Naive thymus-derived CD4-positive, alpha-beta T cell (primary cell): ENCODE results near the gene GHDC. TPM values are rescaled to one million over a fixed set of nuclear protein-coding genes. Genes with fewer than 3 reads are reported as not detected.

Source experiments
- ATAC-seq: fragments of 150-1000 bp; cut with Tn5 transposase; 2 replicates; pipeline ENCODE4 v1.10.0; 2021; ENCODE audit warnings: mild to moderate bottlenecking, moderate library complexity
- CTCF ChIA-PET: fragments of 350-600 bp; sonication (Branson Sonifier 250); formaldehyde crosslinking; loops from one replicate; lab custom pipeline; 2021; ENCODE audit warnings: antibody characterized with exemption; lab: Charles Lee
- POLR2A ChIA-PET: fragments of 350-600 bp; sonication (Branson Sonifier 250); formaldehyde crosslinking; loops from one replicate; lab custom pipeline; 2021; ENCODE audit warnings: antibody characterized with exemption, inconsistent platforms; lab: Charles Lee
- DNase-seq, 9 donors: peaks; one replicate each; pipeline versions ENCODE4 v3.0.0 to v3.0.0-alpha.2; 2020 to 2022; ENCODE audit warnings: mixed read lengths in 1 of 9
- H3K27ac ChIP-seq: one replicate; pipeline ENCODE4 v1.7.0; 2013; ENCODE audit warnings: mild to moderate bottlenecking, low read depth, low read length, moderate library complexity
- H3K27me3 ChIP-seq, 2 donors: one replicate each; pipeline ENCODE4 v1.7.0; 2013; ENCODE audit warnings: low read length in 2 of 2, mild to moderate bottlenecking in 2 of 2, moderate library complexity in 2 of 2; ENCODE audit not compliant: control insufficient read depth in 2 of 2, insufficient read depth in 2 of 2
- H3K36me3 ChIP-seq, 3 experiments: 1 replicate in 2 of 3; 2 replicates in 1 of 3; pipeline ENCODE4 v1.7.0; 2013; ENCODE audit warnings: low read length in 3 of 3, mild to moderate bottlenecking in 3 of 3, moderate library complexity in 1 of 3; ENCODE audit not compliant: insufficient read depth in 3 of 3, control insufficient read depth in 2 of 3
- H3K4me1 ChIP-seq, 2 donors: one replicate each; pipeline ENCODE4 v1.7.0; 2013; ENCODE audit warnings: low read length in 2 of 2, mild to moderate bottlenecking in 2 of 2, moderate library complexity in 1 of 2; ENCODE audit not compliant: control insufficient read depth in 2 of 2, insufficient read depth in 2 of 2
- H3K4me3 ChIP-seq: 2 replicates; pipeline ENCODE4 v1.7.0; 2013; ENCODE audit warnings: mild to moderate bottlenecking, low read length
- H3K9me3 ChIP-seq, 3 experiments: 1 replicate in 2 of 3; 2 replicates in 1 of 3; pipeline ENCODE4 v1.7.0; 2013; ENCODE audit warnings: low read length in 3 of 3; ENCODE audit not compliant: control insufficient read depth in 2 of 3
- H3K27ac Mint-ChIP-seq, 9 donors: one replicate each; pipeline ENCODE4 v1.8.0; 2020 to 2022; ENCODE audit warnings: mixed read lengths in 9 of 9, mild to moderate bottlenecking in 8 of 9, moderate library complexity in 5 of 9, inconsistent platforms in 2 of 9
- H3K27me3 Mint-ChIP-seq, 5 donors: one replicate each; pipeline ENCODE4 v1.8.0; 2021 to 2022; ENCODE audit warnings: mixed read lengths in 5 of 5, mild to moderate bottlenecking in 1 of 5
- H3K36me3 Mint-ChIP-seq, 5 donors: one replicate each; pipeline ENCODE4 v1.8.0; 2020 to 2022; ENCODE audit warnings: mixed read lengths in 5 of 5, mild to moderate bottlenecking in 3 of 5, inconsistent platforms in 1 of 5
- H3K4me1 Mint-ChIP-seq, 7 donors: one replicate each; pipeline ENCODE4 v1.8.0; 2020 to 2022; ENCODE audit warnings: mixed read lengths in 7 of 7, mild to moderate bottlenecking in 3 of 7, inconsistent platforms in 1 of 7
- H3K4me3 Mint-ChIP-seq, 10 donors: one replicate each; pipeline ENCODE4 v1.8.0; 2020 to 2022; ENCODE audit warnings: mild to moderate bottlenecking in 10 of 10, mixed read lengths in 10 of 10, moderate library complexity in 6 of 10, inconsistent platforms in 2 of 10
- H3K9me3 Mint-ChIP-seq, 11 donors: one replicate each; pipeline ENCODE4 v1.8.0; 2020 to 2022; ENCODE audit warnings: mixed read lengths in 11 of 11, mild to moderate bottlenecking in 4 of 11, inconsistent platforms in 1 of 11, moderate library complexity in 1 of 11
- intact Hi-C, 2 donors: fragments of 100-400 bp; cut with micrococcal nuclease; formaldehyde crosslinking; loops; one replicate each; pipeline ENCODE4 v1.15.1; 2023
- polyA plus RNA-seq, 2 donors: library from polyadenylated mRNA; unstranded; fragments of 300-500 nt; fragmentation: Illumina TruSeq; gene quantifications; one replicate each; pipeline ENCODE4 v1.2.3, GENCODE V29; 2021
- total RNA-seq, 6 experiments: library from RNA in 5 of 6; stranded (reverse) in 5 of 6; gene quantifications; 1 replicate in 5 of 6; 2 replicates in 1 of 6; pipeline ENCODE4 v1.2.3 and lab custom pipeline; 2021 to 2026

Gene GHDC
- total and polyA plus RNA-seq, 7 experiments from 2014 or later, result 15.2 to 29.8 (median 18.0) TPM

DNA sequence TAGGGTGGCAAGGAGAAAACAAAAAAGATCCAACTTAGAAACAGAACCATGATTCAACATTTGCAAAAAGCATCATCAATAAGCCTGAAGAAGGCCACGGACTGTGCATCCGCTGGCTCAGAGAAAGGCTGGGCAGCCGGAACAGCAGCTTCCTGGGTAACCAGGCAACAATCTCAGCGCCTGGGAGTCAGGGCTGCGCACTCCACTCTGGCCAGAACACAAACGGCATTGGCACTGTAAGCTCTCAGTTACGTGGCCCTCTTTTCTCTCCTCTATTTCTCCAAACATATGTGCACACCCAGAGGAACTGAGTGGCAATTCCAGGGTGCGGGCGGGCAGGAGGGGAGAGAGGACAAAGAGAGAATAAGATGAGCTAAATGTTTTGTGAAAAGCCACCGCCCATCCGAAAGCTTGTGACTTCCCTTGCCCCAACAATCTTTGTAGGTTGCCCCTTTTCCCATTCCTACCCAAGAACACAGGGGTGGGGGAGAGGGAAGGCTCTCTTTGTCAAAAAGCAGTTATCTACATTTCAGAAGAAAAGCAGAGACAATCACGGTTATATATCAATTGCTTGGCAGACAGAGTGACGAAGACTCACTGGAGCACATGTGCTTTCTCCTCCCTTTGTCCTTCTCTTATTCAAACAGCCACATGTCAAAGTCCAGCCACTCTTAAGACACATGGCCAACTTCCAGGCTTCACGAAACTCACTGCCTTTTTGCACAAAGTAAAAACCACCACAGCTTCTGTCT lies 6.6 kb upstream of the GHDC start:
- peaks cover 5 to 36% (median 11%) of the 10 kb centered on the region in 5 donors for H3K36me3 Mint-ChIP-seq
- Histone ChIP-seq H3K9me3 (no peaks in the 10 kb centered on the region), H3K36me3 (peaks cover 7 to 63% (median 10%) of the 10 kb centered on the region in 3 experiments), H3K27ac (no peak overlapping the region), H3K27me3 (no peaks in the 10 kb centered on the region), H3K4me1 (no peaks in the 10 kb centered on the region), H3K4me3 (no peak overlapping the region)
- ChIA-PET CTCF (no interaction called here), POLR2A (no interaction called here)
- H3K4me1 Mint-ChIP-seq, result peaks cover 0 to 7% (median 4%) of the 10 kb centered on the region in 7 donors
- H3K27ac Mint-ChIP-seq, result peak overlapping the region in 6 of 9 donors; percentile 1 to 72 (median 34)
- DNase-seq (no peak), ATAC-seq (no peak)
- H3K27me3 Mint-ChIP-seq, result no peaks in the 10 kb centered on the region
- H3K9me3 Mint-ChIP-seq, result no peaks in the 10 kb centered on the region
- H3K4me3 Mint-ChIP-seq, result no peak overlapping the region
- intact Hi-C loops, result no loop called here

DNA sequence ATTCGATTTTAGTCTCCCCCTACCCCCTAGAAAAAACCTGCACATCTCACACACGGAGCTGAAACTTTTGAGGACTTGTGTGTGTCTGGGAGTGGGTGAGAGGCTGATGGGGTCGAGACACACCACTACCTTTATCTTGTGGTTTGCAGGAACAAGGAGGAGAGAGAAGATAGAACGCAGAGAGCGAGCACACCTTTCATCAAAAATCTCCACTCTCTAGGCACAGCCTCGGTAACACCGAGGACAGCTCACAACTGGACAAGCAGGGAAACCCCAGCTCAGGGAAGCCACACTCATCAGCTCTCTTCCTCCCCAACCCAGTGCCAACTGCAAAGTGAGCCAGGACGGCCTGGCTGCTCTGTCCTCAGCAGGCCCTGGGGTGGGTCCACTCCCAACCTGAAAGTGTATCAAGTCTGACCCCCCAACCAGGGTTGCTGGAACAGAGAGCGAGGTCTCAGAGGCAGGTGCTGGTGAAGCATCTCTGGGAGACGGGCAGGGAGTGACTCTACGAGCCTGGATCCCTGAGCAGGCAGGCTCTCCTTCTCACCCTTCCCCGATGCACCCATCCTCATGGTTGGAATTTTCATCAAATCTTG lies 5.2 kb upstream of the GHDC start:
- POLR2A ChIA-PET, result interaction anchor here (0.6 to 1.7 kb wide), 3 partner anchors 15 to 399 kb away, joined by 3 to 6 read pairs (median 4); no protein-coding TSS in a partner anchor
- H3K27ac Mint-ChIP-seq, result peak overlapping the region in 5 of 9 donors; percentile 25 to 68 (median 48)
- no peak overlapping the region for H3K4me3 Mint-ChIP-seq
- H3K4me1 Mint-ChIP-seq, result peaks cover 1 to 8% (median 6%) of the 10 kb centered on the region in 7 donors
- no peak overlapping the region for H3K27ac ChIP-seq
- peaks cover 5 to 29% (median 11%) of the 10 kb centered on the region in 5 donors for H3K36me3 Mint-ChIP-seq
- H3K4me3 ChIP-seq, result no peak overlapping the region
- peaks cover 0 to 4% of the 10 kb centered on the region in 2 donors for H3K4me1 ChIP-seq
- H3K36me3 ChIP-seq, result peaks cover 7 to 50% (median 10%) of the 10 kb centered on the region in 3 experiments
- DNase-seq (no peak), ATAC-seq (peak; percentile 22)
- no peaks in the 10 kb centered on the region for H3K27me3 Mint-ChIP-seq
- intact Hi-C loops, result loop anchor here in 1 of 2 donors (10.0 kb wide), 2 partner anchors 205 to 335 kb away; partner anchors contain the start of gene NAGLU
- no peaks in the 10 kb centered on the region for H3K27me3 ChIP-seq
- no peaks in the 10 kb centered on the region for H3K9me3 Mint-ChIP-seq
- CTCF ChIA-PET, result interaction anchor here (0.6 kb wide), 1 partner anchor 16 kb away, joined by 3 read pairs; no protein-coding TSS in a partner anchor
- no peaks in the 10 kb centered on the region for H3K9me3 ChIP-seq

DNA sequence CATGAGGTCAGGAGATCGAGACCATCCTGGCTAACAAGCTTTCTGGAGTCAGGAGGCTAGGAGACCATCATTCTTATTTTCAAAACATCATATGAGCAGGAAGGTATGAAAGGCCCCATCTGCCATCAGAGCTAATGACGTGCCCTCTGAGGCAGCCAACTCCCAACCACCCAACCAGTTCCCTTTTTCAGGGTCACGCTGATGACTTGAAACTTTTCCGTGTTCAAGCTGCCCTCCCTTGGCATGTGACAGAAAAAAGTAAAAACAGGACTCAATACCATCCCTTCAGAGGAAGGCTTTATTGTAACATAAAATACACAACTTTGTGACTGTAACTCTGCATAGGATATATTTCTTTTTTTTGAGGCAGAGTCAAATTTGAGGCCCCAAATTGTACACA lies 4.6 kb upstream of the GHDC start:
- Histone ChIP-seq H3K27ac (no peak overlapping the region), H3K4me1 (peaks cover 0 to 7% of the 10 kb centered on the region in 2 donors), H3K36me3 (peaks cover 7 to 47% (median 10%) of the 10 kb centered on the region in 3 experiments), H3K27me3 (no peaks in the 10 kb centered on the region), H3K4me3 (no peak overlapping the region), H3K9me3 (no peaks in the 10 kb centered on the region)
- intact Hi-C loops, result loop anchor here in 1 of 2 donors (10.0 kb wide), 2 partner anchors 206 to 336 kb away; partner anchors contain the start of gene NAGLU
- peaks cover 0 to 1% (median 0%) of the 10 kb centered on the region in 11 donors for H3K9me3 Mint-ChIP-seq
- ChIA-PET CTCF (interaction anchor here (0.6 kb wide), 1 partner anchor 15 kb away, joined by 3 read pairs; no protein-coding TSS in a partner anchor), POLR2A (interaction anchor here (0.6 to 1.7 kb wide), 3 partner anchors 15 to 399 kb away, joined by 3 to 6 read pairs (median 4); no protein-coding TSS in a partner anchor)
- H3K36me3 Mint-ChIP-seq, result peaks cover 5 to 26% (median 8%) of the 10 kb centered on the region in 5 donors
- H3K27me3 Mint-ChIP-seq, result no peaks in the 10 kb centered on the region
- ATAC-seq (peak; percentile 73), DNase-seq (no peak)
- no peak overlapping the region for H3K4me3 Mint-ChIP-seq
- H3K27ac Mint-ChIP-seq, result peak overlapping the region in 6 of 9 donors; percentile 21 to 66 (median 46)
- peaks cover 6 to 14% (median 12%) of the 10 kb centered on the region in 7 donors for H3K4me1 Mint-ChIP-seq

DNA sequence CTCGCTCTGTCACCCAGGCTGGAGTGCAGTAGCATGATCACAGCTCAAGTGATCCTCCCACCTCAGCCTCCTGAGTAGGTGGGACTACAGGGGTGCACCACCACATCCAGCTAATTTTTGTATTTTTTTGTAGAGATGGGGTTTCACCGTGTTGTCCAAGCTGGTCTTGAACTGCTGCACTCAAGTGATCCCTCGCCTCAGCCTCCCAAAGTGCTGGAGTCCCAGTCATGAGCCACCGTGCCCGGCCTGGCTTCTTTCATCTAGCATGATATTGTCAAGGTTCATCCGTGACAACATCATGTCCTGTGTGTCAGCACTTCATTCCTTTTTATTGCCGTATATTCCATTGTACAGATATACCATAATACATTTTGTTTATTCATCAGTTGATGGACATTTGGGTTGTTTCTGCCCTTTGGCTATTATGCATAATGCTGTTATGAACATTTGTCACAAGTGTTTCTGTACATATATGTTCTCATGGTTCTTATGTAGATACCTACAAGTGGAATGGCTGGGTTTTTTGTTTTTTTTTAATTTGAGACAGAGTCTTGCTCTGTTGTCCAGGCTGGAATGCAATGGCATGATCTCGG lies 3.4 kb upstream of the GHDC start:
- POLR2A ChIA-PET, result no interaction called here
- ATAC-seq, result no peak
- intact Hi-C loops, result loop anchor here in 1 of 2 donors (10.0 kb wide), 2 partner anchors 207 to 337 kb away; partner anchors contain the start of gene NAGLU
- Mint-ChIP-seq H3K4me1 (peaks cover 13 to 25% (median 20%) of the 10 kb centered on the region in 7 donors), H3K27ac (peak overlapping the region in 5 of 9 donors; percentile 23 to 67 (median 51)), H3K36me3 (peaks cover 5 to 18% (median 8%) of the 10 kb centered on the region in 5 donors), H3K27me3 (no peaks in the 10 kb centered on the region), H3K4me3 (peak overlapping the region in 1 of 10 donors; percentile 58), H3K9me3 (peaks cover 0 to 1% (median 0%) of the 10 kb centered on the region in 11 donors)
- Histone ChIP-seq H3K9me3 (no peaks in the 10 kb centered on the region), H3K4me3 (no peak overlapping the region), H3K27ac (no peak overlapping the region), H3K36me3 (peaks cover 3 to 35% (median 10%) of the 10 kb centered on the region in 3 experiments), H3K4me1 (peaks cover 4 to 19% of the 10 kb centered on the region in 2 donors), H3K27me3 (no peaks in the 10 kb centered on the region)
- CTCF ChIA-PET, result no interaction called here
- DNase-seq, result no peak

DNA sequence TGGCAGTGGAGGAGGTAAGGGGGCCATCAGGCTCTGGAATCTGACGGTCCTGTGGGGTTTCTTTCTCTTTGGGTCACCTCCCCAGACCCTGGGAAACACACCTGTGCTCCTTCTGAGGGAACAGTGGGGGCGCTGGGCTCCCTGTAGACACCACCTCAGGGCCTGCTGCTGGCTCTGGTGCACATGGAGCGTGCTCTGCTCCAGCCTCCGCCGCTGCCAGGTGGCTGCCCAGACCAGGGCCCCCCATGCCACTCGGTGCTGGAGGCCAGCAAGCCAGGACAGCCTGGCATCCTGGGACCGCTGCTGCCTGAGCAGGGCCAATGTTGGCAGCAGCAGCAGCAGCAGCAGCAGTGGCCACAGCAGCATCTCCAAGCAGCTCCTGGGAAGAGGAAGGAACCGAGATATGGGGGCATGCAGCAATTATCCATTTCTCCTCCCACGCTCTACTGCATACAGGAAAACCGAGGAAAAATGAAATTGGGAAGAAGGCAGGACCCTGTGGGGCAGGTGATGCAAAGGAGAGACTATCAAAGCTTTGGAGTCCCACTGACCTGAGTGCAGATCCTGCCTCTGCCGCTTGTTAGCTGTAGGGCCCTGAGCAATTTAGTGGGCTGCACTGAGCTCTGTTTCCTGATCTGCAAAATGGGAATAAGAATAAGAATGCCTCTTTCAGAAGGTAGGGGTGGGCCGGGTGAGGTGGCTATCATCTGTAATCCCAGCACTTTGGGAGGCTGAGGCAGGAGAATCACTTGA lies 902 bp downstream of the GHDC start:
- ATAC-seq (no peak), DNase-seq (no peak)
- H3K27me3 Mint-ChIP-seq, result no peaks in the 10 kb centered on the region
- POLR2A ChIA-PET, result interaction anchor here (0.6 to 1.8 kb wide), 6 partner anchors 9 to 218 kb away, joined by 3 to 22 read pairs (median 6); partner anchors contain the start of genes HCRT, STAT3 and STAT5A
- peaks cover 0 to 1% (median 0%) of the 10 kb centered on the region in 11 donors for H3K9me3 Mint-ChIP-seq
- peak overlapping the region; percentile 93 to 99 (median 95) for H3K4me3 Mint-ChIP-seq
- CTCF ChIA-PET, result interaction anchor here (0.7 to 1.5 kb wide), 4 partner anchors 9 to 173 kb away, joined by 3 to 6 read pairs (median 3); partner anchors contain the start of gene NKIRAS2
- Histone ChIP-seq H3K4me1 (peaks cover 4 to 19% of the 10 kb centered on the region in 2 donors), H3K4me3 (peak overlapping the region; percentile 98), H3K36me3 (peaks cover 0 to 3% (median 0%) of the 10 kb centered on the region in 3 experiments), H3K9me3 (no peaks in the 10 kb centered on the region), H3K27ac (peak overlapping the region; percentile 82), H3K27me3 (no peaks in the 10 kb centered on the region)
- peaks cover 18 to 33% (median 23%) of the 10 kb centered on the region in 7 donors for H3K4me1 Mint-ChIP-seq
- H3K36me3 Mint-ChIP-seq, result peaks cover 0 to 3% (median 0%) of the 10 kb centered on the region in 5 donors
- peak overlapping the region; percentile 86 to 94 (median 90) for H3K27ac Mint-ChIP-seq
- intact Hi-C loops, result loop anchor here (5.0 to 10.0 kb wide), 4 partner anchors 54 to 829 kb away; partner anchors contain the start of genes NAGLU (in 1 of the 2) and VAT1 (in 1 of the 2)
